GM18870 (cell line): ENCODE results near the gene SLC35A3.

Source experiments
- ATAC-seq: cut with Tn5 transposase; IDR thresholded peaks from one replicate; pipeline ENCODE4 v1.9.1; 2021; ENCODE audit warnings: moderate library complexity; ENCODE audit not compliant: unreplicated experiment

Gene SLC35A3

DNA sequence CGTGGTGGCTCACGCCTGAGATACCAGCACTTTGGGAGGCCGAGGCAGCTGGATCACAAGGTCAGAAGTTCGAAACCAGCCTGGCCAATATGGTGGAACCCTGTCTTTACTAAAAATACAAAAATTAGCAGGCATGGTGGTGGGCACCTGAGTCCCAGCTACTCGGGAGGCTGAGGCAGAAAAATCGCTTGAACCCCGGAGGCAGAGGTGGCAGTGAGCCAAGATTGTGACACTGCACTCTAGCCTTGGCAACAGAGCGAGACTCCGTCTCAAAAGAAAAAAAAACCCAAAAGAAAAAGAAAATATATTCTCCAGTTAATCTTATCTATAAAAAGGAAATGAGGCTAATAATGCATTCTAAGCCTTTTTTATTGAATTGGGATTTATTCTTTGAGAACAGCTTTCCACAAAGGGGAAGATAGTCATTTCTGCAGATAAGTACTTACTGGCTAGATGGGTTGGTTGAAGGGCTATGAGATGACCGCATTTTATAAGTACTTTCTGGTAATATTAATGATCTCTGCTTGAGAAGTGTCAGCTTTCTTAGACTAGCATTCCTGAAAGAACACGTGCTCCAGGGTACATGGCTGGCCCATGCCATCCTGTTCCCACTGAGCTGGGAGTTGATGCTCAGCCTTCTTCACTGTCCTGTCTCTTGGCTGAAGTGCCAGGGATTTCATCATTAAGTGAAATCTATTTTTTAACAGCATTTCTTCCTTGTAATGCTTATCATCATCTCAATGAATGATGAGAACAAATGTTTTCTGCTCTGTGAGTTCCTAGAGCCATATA is 105.0 kb downstream of the SLC35A3 start:
- no peak for ATAC-seq

GRCh38 chr1:100075773-100076172 is 106.0 kb downstream of the SLC35A3 start:
- ATAC-seq = peak; percentile 48

DNA sequence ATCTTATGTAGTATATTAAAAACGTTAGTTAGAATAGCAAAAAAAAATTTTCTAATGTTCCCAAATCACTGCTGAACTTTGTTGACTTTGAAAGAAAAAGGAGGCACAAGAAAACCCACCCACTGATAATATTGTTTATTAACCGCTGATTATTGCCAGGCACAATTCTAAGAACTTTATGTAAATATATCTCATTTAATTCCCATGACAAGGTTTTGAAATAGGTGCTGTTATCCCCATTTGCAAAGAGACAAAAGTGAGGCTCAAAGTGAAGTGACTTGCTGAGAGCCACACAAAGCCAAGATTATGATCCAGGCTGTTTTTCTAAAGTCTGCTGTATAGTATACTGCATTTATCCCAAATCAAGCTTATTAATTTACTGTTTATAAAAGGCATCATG is 106.5 kb downstream of the SLC35A3 start:
- ATAC-seq = peak; percentile 2

DNA sequence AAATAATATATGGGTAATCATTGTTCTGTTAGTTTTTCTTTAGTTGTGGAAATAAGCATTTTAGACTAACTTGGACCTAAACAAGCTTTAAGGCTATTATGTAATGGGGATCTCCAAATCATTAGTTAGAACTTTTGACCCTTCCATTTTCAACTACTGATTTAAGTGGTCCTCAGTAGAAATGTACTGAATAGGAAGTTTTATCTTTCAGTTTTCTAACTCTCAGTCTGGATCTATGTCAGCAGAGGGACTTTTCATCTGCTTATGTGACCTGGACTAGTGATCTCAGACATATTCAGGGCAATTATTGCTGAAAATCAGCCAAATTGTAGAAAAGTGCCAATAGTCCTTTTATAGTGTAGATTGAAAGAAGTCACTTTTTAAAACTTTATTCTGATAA is 106.9 kb downstream of the SLC35A3 start:
- ATAC-seq = peak; percentile 79

- no peak for ATAC-seq
Measured at GRCh38 chr1:100077531-100077930, 107.7 kb downstream of the SLC35A3 start.

- ATAC-seq = no peak
Measured at GRCh38 chr1:100080331-100080730, 110.5 kb downstream of the SLC35A3 start.
